ENCODE data around the gene ADARB1.

ADARB1 gene

GRCh38 chr21:45200031-45200430, 125.7 kb downstream of the ADARB1 start:
- no peak for TF ChIP-seq CTCF (IDR thresholded peaks at IDR 0.05; ENCODE audit: borderline replicate concordance, control extremely low read depth, extremely low read depth, insufficient read depth, missing control alignments)
- in situ Hi-C loops (cut with MboI; ENCODE audit: low sequenced_read_pairs, unreplicated experiment) = no loop called here
- no peak for DNase-seq (ENCODE audit: low spot score)

GRCh38 chr21:45200581-45201296, 126.4 kb downstream of the ADARB1 start:
- in situ Hi-C loops (cut with MboI; ENCODE audit: low sequenced_read_pairs, unreplicated experiment) = no loop called here
- TF ChIP-seq CTCF (IDR thresholded peaks at IDR 0.05; ENCODE audit: borderline replicate concordance, control extremely low read depth, extremely low read depth, insufficient read depth, missing control alignments) = no peak
- no peak for DNase-seq (ENCODE audit: low spot score)

- no peak for TF ChIP-seq CTCF (IDR thresholded peaks at IDR 0.05; ENCODE audit: borderline replicate concordance, control extremely low read depth, extremely low read depth, insufficient read depth, missing control alignments)
- no peak for DNase-seq (ENCODE audit: low spot score)
- in situ Hi-C loops (cut with MboI; ENCODE audit: low sequenced_read_pairs, unreplicated experiment) = no loop called here
Measured at GRCh38 chr21:45202344-45202743, 128.0 kb downstream of the ADARB1 start.

- in situ Hi-C loops (cut with MboI; ENCODE audit: low sequenced_read_pairs, unreplicated experiment) = no loop called here
- DNase-seq (ENCODE audit: low spot score) = no peak
- TF ChIP-seq CTCF (IDR thresholded peaks at IDR 0.05; ENCODE audit: borderline replicate concordance, control extremely low read depth, extremely low read depth, insufficient read depth, missing control alignments) = no peak
Measured at GRCh38 chr21:45202889-45203288, 128.5 kb downstream of the ADARB1 start.

GRCh38 chr21:45203983-45204382, 129.6 kb downstream of the ADARB1 start:
- no peak for DNase-seq (ENCODE audit: low spot score)
- in situ Hi-C loops (cut with MboI; ENCODE audit: low sequenced_read_pairs, unreplicated experiment) = no loop called here
- TF ChIP-seq CTCF (IDR thresholded peaks at IDR 0.05; ENCODE audit: borderline replicate concordance, control extremely low read depth, extremely low read depth, insufficient read depth, missing control alignments) = no peak

DNA sequence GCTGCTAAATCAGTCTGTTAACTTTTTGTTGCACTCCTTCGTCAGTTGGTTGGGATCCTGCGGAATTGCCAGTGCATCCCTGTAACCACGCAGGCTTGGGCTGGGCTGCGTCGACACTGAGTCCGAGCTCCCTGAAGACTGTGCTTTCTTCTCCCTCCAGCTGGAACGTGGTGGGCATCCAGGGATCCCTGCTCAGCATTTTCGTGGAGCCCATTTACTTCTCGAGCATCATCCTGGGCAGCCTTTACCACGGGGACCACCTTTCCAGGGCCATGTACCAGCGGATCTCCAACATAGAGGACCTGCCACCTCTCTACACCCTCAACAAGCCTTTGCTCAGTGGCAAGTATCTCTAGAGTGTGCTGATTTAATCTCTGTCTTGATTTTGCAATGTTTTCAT, 130.0 kb downstream of the ADARB1 start:
- no peak for TF ChIP-seq CTCF (IDR thresholded peaks at IDR 0.05; ENCODE audit: borderline replicate concordance, control extremely low read depth, extremely low read depth, insufficient read depth, missing control alignments)
- DNase-seq (ENCODE audit: low spot score) = no peak
- in situ Hi-C loops (cut with MboI; ENCODE audit: low sequenced_read_pairs, unreplicated experiment) = no loop called here
